ENCODE data around the gene CIBAR2.

Gene CIBAR2

GRCh38 chr16:85075236-85075924 lies 36.9 kb downstream of the CIBAR2 start:
- no peaks in the 10 kb centered on the region for H3K4me1 ChIP-seq (ENCODE audit: control insufficient read depth in 1 of 2, insufficient read depth in 2 of 2, low read length in 2 of 2)
- no peak overlapping the region for H4K91ac ChIP-seq (ENCODE audit: low read depth, low read length)
- H3K4me2 ChIP-seq (ENCODE audit: low read length), result no peak overlapping the region
- no peak overlapping the region for H2BK12ac ChIP-seq (ENCODE audit: low read length)
- no peak overlapping the region for H3K23ac ChIP-seq (ENCODE audit: low read length)
- no peak overlapping the region for H3K14ac ChIP-seq (ENCODE audit: low read length)
- no peak overlapping the region for H3K27ac ChIP-seq (ENCODE audit: low read depth, low read length)
- H2BK5ac ChIP-seq (ENCODE audit: low read depth, low read length, poor library complexity), result no peak overlapping the region
- H4K8ac ChIP-seq (ENCODE audit: low read depth, low read length), result no peak overlapping the region
- H3K79me2 ChIP-seq (ENCODE audit: control insufficient read depth, insufficient read depth, low read length, poor library complexity), result no peaks in the 10 kb centered on the region
- H3K27me3 ChIP-seq (ENCODE audit: insufficient read depth, low read length), result no peaks in the 10 kb centered on the region
- WGBS (ENCODE audit: extremely low coverage, insufficient coverage, insufficient read length), result no CpG with 5 or more reads among the region's 16 CpGs
- H3K4me3 ChIP-seq (ENCODE audit: low read depth, low read length), result no peak overlapping the region
- no peak overlapping the region for H2BK120ac ChIP-seq (ENCODE audit: insufficient read depth, low read length, poor library complexity)
- no peak overlapping the region for H4K12ac ChIP-seq (ENCODE audit: low read depth, low read length)
- H3K18ac ChIP-seq (ENCODE audit: low read length), result no peak overlapping the region
- no peak overlapping the region for H3K4ac ChIP-seq (ENCODE audit: low read depth, low read length)
- H3K36me3 ChIP-seq (ENCODE audit: control insufficient read depth in 1 of 2, insufficient read depth in 2 of 2, low read length in 2 of 2), result peaks cover 17 to 28% of the 10 kb centered on the region in 2 experiments
- H3K9ac ChIP-seq (ENCODE audit: low read length), result no peak overlapping the region
- no peaks in the 10 kb centered on the region for H3K79me1 ChIP-seq (ENCODE audit: low read length)
- DNase-seq, result no peak
- peaks cover 4% of the 10 kb centered on the region for H3K9me3 ChIP-seq (ENCODE audit: insufficient read depth, low read depth, low read length)
- no peak overlapping the region for H2AK5ac ChIP-seq (ENCODE audit: low read length)
- H2AFZ ChIP-seq (ENCODE audit: insufficient read depth, low read length, poor library complexity), result no peak overlapping the region

DNA sequence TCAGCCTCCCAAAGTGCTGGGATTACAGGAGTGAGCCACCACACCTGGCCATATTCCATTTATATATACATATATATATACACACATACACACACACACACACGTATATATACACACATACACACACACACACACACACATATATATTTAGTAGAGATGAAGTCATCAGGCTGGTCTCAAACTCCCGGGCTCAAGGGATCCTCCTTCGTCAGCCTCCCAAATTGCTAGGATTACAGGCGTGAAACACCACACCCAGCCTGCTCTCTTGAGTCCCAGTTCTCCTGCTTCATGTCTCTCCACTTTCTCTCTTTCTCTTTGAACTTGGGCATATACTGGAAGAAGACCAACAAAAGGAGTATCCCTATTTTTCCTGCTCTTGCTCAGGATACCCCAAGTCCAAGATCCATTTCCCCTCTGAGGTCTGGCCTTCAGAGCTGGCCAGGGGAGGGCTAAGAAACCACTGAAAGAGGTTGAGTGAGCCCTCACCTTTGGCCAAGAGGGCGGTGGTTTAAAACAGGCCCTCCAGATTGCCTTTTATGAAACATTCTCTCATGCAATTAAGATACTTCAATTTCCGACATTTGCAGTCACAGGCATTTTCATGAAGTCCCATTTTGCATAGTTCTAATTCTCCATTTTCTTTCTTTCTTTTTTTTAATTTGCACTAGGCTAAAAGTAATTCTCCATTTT lies 37.9 kb downstream of the CIBAR2 start:
- no peak for DNase-seq
- Histone ChIP-seq H2AFZ (ENCODE audit: insufficient read depth, low read length, poor library complexity) (no peak overlapping the region), H3K27me3 (ENCODE audit: insufficient read depth, low read length) (no peaks in the 10 kb centered on the region), H3K18ac (ENCODE audit: low read length) (no peak overlapping the region), H2BK5ac (ENCODE audit: low read depth, low read length, poor library complexity) (no peak overlapping the region), H3K27ac (ENCODE audit: low read depth, low read length) (no peak overlapping the region), H3K79me2 (ENCODE audit: control insufficient read depth, insufficient read depth, low read length, poor library complexity) (no peaks in the 10 kb centered on the region), H3K4me2 (ENCODE audit: low read length) (no peak overlapping the region), H2BK12ac (ENCODE audit: low read length) (no peak overlapping the region), H4K12ac (ENCODE audit: low read depth, low read length) (no peak overlapping the region), H3K79me1 (ENCODE audit: low read length) (no peaks in the 10 kb centered on the region), H3K9me3 (ENCODE audit: insufficient read depth, low read depth, low read length) (peaks cover 4% of the 10 kb centered on the region), H3K4me1 (ENCODE audit: control insufficient read depth in 1 of 2, insufficient read depth in 2 of 2, low read length in 2 of 2) (no peaks in the 10 kb centered on the region), H3K14ac (ENCODE audit: low read length) (no peak overlapping the region), H3K23ac (ENCODE audit: low read length) (no peak overlapping the region), H4K91ac (ENCODE audit: low read depth, low read length) (no peak overlapping the region), H4K8ac (ENCODE audit: low read depth, low read length) (no peak overlapping the region), H3K36me3 (ENCODE audit: control insufficient read depth in 1 of 2, insufficient read depth in 2 of 2, low read length in 2 of 2) (peaks cover 17 to 25% of the 10 kb centered on the region in 2 experiments), H3K9ac (ENCODE audit: low read length) (no peak overlapping the region), H2BK120ac (ENCODE audit: insufficient read depth, low read length, poor library complexity) (no peak overlapping the region), H3K4me3 (ENCODE audit: low read depth, low read length) (no peak overlapping the region), H3K4ac (ENCODE audit: low read depth, low read length) (no peak overlapping the region), H2AK5ac (ENCODE audit: low read length) (no peak overlapping the region)
- WGBS (ENCODE audit: extremely low coverage, insufficient coverage, insufficient read length), result no CpG with 5 or more reads among the region's 6 CpGs

DNA sequence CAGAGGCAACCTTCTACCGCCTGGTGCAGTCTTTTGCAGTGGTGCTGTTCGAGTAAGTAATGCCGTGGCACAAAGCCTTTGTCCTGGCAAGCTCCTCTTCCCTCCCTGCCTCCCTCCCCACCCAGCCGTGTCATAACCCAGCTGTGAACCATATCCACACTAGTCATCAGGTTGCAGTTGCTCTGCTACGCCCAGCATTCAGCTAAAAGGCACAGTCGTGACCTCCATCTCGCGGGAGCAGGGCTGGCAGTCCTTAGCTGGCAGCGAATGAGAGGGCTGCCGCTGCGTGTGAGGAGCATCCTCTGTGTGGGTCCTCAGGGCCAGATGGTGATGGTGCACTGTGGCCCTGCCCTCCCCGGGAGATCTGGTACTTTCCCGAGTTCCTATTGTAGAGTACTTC lies 39.3 kb downstream of the CIBAR2 start:
- no peaks in the 10 kb centered on the region for H3K27me3 ChIP-seq (ENCODE audit: insufficient read depth, low read length)
- no peak overlapping the region for H4K8ac ChIP-seq (ENCODE audit: low read depth, low read length)
- H2BK12ac ChIP-seq (ENCODE audit: low read length), result no peak overlapping the region
- H3K79me1 ChIP-seq (ENCODE audit: low read length), result no peaks in the 10 kb centered on the region
- H4K91ac ChIP-seq (ENCODE audit: low read depth, low read length), result no peak overlapping the region
- H3K4ac ChIP-seq (ENCODE audit: low read depth, low read length), result no peak overlapping the region
- no peaks in the 10 kb centered on the region for H3K9me3 ChIP-seq (ENCODE audit: insufficient read depth, low read depth, low read length)
- no peak overlapping the region for H2AFZ ChIP-seq (ENCODE audit: insufficient read depth, low read length, poor library complexity)
- H3K4me3 ChIP-seq (ENCODE audit: low read depth, low read length), result no peak overlapping the region
- no peak overlapping the region for H2AK5ac ChIP-seq (ENCODE audit: low read length)
- no peak overlapping the region for H3K27ac ChIP-seq (ENCODE audit: low read depth, low read length)
- no peaks in the 10 kb centered on the region for H3K79me2 ChIP-seq (ENCODE audit: control insufficient read depth, insufficient read depth, low read length, poor library complexity)
- no peak overlapping the region for H4K12ac ChIP-seq (ENCODE audit: low read depth, low read length)
- H3K4me1 ChIP-seq (ENCODE audit: control insufficient read depth in 1 of 2, insufficient read depth in 2 of 2, low read length in 2 of 2), result no peaks in the 10 kb centered on the region
- WGBS (ENCODE audit: extremely low coverage, insufficient coverage, insufficient read length), result no CpG with 5 or more reads among the region's 13 CpGs
- H3K36me3 ChIP-seq (ENCODE audit: control insufficient read depth in 1 of 2, insufficient read depth in 2 of 2, low read length in 2 of 2), result peaks cover 15 to 20% of the 10 kb centered on the region in 2 experiments
- no peak overlapping the region for H3K23ac ChIP-seq (ENCODE audit: low read length)
- H3K18ac ChIP-seq (ENCODE audit: low read length), result no peak overlapping the region
- no peak overlapping the region for H2BK120ac ChIP-seq (ENCODE audit: insufficient read depth, low read length, poor library complexity)
- H3K14ac ChIP-seq (ENCODE audit: low read length), result no peak overlapping the region
- DNase-seq, result no peak
- H3K4me2 ChIP-seq (ENCODE audit: low read length), result no peak overlapping the region
- H3K9ac ChIP-seq (ENCODE audit: low read length), result no peak overlapping the region
- H2BK5ac ChIP-seq (ENCODE audit: low read depth, low read length, poor library complexity), result no peak overlapping the region

DNA sequence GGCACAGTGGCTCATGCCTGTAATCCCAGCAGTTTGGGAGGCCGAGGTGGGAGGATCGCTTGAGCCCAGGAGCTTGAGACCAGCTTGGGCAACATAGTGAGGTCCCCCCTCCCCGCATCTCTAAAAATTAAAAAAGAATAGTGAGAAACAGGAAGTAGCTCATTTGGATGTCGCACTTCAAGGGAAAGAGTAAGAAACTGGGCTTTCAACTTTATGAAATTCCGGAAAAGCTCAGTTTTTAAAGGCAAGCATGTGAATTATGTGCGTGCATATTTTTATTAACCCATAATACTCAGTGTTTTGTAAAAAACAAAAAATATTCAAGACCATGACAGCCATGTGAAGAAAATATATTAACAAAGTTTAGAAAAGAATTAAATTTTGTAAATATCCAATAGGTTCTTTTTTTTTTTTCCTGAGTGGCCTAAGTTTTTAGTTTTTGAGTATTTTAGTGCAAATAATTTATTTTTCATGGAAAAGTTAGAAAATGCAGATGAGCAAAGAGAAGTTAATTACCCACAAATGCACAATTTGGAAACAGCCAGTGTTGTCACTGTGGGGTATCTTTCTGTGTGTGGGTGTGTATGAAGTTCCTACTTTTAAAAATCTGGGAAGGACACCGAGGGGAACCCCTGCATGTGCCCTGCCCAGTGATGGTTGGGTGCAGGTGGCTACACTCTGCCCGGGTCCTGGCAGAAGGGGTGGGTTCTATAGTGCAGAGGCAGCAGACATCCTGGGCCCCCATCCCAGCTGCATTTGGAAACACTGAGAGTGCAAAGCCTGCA lies 40.0 kb downstream of the CIBAR2 start:
- H4K8ac ChIP-seq (ENCODE audit: low read depth, low read length), result no peak overlapping the region
- H3K36me3 ChIP-seq (ENCODE audit: control insufficient read depth in 1 of 2, insufficient read depth in 2 of 2, low read length in 2 of 2), result peaks cover 13 to 19% of the 10 kb centered on the region in 2 experiments
- no peak overlapping the region for H3K9ac ChIP-seq (ENCODE audit: low read length)
- no peak overlapping the region for H3K4me2 ChIP-seq (ENCODE audit: low read length)
- H3K4me1 ChIP-seq (ENCODE audit: control insufficient read depth in 1 of 2, insufficient read depth in 2 of 2, low read length in 2 of 2), result no peaks in the 10 kb centered on the region
- H2BK5ac ChIP-seq (ENCODE audit: low read depth, low read length, poor library complexity), result no peak overlapping the region
- no peak overlapping the region for H3K4ac ChIP-seq (ENCODE audit: low read depth, low read length)
- no peak overlapping the region for H3K27ac ChIP-seq (ENCODE audit: low read depth, low read length)
- no CpG with 5 or more reads among the region's 8 CpGs for WGBS (ENCODE audit: extremely low coverage, insufficient coverage, insufficient read length)
- H2BK120ac ChIP-seq (ENCODE audit: insufficient read depth, low read length, poor library complexity), result no peak overlapping the region
- H2AK5ac ChIP-seq (ENCODE audit: low read length), result no peak overlapping the region
- no peaks in the 10 kb centered on the region for H3K9me3 ChIP-seq (ENCODE audit: insufficient read depth, low read depth, low read length)
- H3K27me3 ChIP-seq (ENCODE audit: insufficient read depth, low read length), result no peaks in the 10 kb centered on the region
- H2BK12ac ChIP-seq (ENCODE audit: low read length), result no peak overlapping the region
- H3K4me3 ChIP-seq (ENCODE audit: low read depth, low read length), result no peak overlapping the region
- H3K14ac ChIP-seq (ENCODE audit: low read length), result no peak overlapping the region
- H2AFZ ChIP-seq (ENCODE audit: insufficient read depth, low read length, poor library complexity), result no peak overlapping the region
- no peak overlapping the region for H3K23ac ChIP-seq (ENCODE audit: low read length)
- no peak overlapping the region for H3K18ac ChIP-seq (ENCODE audit: low read length)
- no peak overlapping the region for H4K12ac ChIP-seq (ENCODE audit: low read depth, low read length)
- no peaks in the 10 kb centered on the region for H3K79me1 ChIP-seq (ENCODE audit: low read length)
- H3K79me2 ChIP-seq (ENCODE audit: control insufficient read depth, insufficient read depth, low read length, poor library complexity), result no peaks in the 10 kb centered on the region
- H4K91ac ChIP-seq (ENCODE audit: low read depth, low read length), result no peak overlapping the region
- no peak for DNase-seq

Data from trophoblast cell (in vitro differentiated cells and primary cell).